Testis (tissue), 2 donors: ENCODE measurements around the gene ABCC3.

Source experiments
- POLR2A ChIP-seq: fragments of 450-650 bp; IDR thresholded peaks from one replicate; pipeline ENCODE4 v1.6.1; 2017; ENCODE audit warnings: antibody characterized with exemption, mild to moderate bottlenecking, moderate library complexity
- TF ChIP-seq, protein P1 (sequence below), 3 experiments: fragments of 450-650 bp in 2 of 3; fragments of 200-600 bp in 1 of 3; sonication (generic) in 1 of 3; IDR thresholded peaks; one replicate each; pipeline ENCODE4 v1.5.1; 2016 to 2019; ENCODE audit warnings: antibody characterized with exemption in 3 of 3, mild to moderate bottlenecking in 2 of 3, moderate library complexity in 1 of 3

GRCh38 chr17:50620858-50621257 lies 13.8 kb upstream of the ABCC3 start:
- TF ChIP-seq, protein P1, sequence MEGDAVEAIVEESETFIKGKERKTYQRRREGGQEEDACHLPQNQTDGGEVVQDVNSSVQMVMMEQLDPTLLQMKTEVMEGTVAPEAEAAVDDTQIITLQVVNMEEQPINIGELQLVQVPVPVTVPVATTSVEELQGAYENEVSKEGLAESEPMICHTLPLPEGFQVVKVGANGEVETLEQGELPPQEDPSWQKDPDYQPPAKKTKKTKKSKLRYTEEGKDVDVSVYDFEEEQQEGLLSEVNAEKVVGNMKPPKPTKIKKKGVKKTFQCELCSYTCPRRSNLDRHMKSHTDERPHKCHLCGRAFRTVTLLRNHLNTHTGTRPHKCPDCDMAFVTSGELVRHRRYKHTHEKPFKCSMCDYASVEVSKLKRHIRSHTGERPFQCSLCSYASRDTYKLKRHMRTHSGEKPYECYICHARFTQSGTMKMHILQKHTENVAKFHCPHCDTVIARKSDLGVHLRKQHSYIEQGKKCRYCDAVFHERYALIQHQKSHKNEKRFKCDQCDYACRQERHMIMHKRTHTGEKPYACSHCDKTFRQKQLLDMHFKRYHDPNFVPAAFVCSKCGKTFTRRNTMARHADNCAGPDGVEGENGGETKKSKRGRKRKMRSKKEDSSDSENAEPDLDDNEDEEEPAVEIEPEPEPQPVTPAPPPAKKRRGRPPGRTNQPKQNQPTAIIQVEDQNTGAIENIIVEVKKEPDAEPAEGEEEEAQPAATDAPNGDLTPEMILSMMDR (IDR thresholded peaks at IDR 0.05), result no peak
- TF ChIP-seq POLR2A, result no peak
